Measurements from ENCODE around the gene ADNP.

Gene ADNP

GRCh38 chr20:50932016-50932485, 814 bp upstream of the ADNP start:
- DNase-seq = no peak

GRCh38 chr20:50930976-50931305, 296 bp downstream of the ADNP start:
- DNase-seq = no peak

DNA sequence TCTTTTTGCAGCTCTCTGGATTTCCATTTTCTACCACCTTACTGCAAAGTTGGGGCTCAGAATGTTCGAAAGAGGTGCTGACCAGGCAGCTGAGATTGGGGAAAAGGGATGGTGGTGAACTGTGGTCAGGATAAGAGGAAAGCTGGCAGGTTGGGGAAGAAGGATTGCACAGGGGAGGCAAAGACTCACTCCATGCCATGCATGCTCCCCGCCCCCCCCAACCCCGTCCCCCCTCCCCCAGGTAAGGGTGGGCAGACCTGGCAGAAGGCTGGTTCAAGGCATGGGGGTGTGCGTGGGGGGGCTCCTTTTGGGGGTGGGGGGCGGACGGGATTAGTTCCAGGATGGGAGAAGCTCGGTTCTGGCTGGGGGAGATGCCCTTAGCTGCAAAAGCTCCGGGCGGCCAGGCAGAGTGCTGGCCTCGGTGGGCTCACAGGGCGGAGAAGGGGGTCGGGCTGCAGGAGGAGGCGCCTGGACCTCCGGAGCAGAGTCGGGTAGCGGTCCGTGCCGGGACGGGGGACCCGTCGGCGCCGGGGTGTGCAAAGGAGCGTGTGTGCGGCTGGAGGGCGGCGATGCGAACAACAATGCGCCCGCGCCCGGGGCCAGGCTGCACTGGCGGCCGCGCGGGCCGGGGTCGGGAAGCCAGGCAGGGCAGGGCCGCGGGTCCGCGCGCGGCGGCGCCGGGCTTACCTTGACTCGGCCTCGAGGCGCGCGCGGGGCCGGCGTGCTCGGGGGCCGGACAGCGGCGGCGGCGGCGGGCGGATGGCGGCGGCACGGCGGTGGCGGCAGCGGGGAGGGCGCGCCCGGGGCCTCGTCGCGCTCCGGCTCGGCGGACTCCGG, 880 bp downstream of the ADNP start:
- DNase-seq = peak in 9 of 14 donors; percentile 2 to 62 (median 43)

DNA sequence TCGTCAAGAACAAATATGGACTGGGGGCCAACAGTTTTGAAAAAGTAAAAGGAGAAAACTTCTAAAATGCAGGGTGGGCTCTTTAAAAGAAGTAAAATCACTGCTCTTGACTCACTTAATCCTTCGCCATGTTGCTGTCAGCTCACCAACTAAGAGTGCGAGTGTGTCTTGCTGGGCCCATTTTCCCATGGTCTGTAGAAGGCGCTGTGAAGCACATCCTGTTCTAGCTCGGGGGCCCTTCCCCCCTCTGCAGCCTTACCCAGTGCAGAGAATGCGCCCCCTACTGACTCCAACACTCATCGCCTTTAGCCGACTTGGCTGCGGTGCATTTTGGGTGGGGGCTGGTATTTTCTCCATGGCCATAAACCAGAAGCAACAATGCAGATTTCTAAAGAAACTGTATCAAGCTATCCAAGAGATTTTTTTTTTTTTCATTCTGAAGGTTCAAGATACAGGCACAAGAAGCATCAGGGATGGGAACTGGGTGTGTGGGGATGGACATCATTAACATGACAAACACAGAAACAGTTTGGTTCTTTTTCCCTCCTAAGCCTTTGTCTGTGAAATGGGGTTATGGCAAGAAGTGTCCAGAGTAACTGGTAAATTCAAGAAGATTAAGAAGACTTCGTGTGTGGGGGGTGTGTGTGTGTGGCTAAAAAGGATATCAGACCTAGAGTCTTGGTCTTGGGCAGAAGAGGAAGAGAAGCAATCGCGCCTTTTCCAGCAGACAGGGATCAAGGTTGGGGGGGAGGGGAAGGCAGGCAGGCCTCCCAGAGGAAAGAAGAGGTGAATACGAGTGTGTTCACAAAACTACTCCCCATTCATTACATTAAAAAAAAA, 1.7 kb downstream of the ADNP start:
- peak; percentile 23 to 85 (median 78) for DNase-seq

DNA sequence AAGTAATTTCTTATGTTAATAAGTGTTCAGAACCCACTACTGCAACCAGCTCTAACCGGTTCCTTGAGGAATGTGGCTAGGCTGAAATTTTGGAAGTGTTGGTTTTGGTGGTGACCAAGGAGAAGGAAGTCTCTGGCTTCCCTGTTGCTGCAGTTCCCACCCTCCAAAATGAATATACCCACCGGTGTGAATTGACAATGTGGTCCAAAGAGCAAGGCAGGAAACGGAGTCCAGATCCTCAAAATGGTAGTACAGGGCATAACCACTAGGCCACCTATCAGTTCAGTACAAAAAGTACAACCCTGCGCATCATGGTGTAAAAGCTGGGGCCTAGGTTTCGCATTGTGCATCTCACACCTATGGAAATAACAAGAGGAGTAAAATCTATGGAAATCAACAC, 2.8 kb downstream of the ADNP start:
- peak in 1 of 14 donors; percentile 1 for DNase-seq

DNA sequence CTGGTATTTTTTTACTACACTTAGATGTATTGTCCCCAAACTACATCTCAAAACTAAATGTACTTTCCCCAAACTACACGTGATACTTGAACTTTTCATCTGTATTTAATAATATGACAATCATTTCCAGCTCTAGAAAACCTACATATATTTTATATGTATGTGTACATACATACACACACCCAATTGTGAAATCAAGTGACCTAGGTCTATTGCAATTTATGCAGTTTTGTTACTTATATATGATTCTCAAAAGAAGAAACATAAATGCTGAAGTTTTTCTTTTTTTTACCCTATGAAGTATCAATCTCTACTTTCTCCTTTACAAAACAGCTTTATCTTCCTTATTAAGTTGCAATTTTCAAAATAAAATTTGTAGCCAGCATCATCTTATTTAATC, 4.7 kb downstream of the ADNP start:
- no peak for DNase-seq

DNA sequence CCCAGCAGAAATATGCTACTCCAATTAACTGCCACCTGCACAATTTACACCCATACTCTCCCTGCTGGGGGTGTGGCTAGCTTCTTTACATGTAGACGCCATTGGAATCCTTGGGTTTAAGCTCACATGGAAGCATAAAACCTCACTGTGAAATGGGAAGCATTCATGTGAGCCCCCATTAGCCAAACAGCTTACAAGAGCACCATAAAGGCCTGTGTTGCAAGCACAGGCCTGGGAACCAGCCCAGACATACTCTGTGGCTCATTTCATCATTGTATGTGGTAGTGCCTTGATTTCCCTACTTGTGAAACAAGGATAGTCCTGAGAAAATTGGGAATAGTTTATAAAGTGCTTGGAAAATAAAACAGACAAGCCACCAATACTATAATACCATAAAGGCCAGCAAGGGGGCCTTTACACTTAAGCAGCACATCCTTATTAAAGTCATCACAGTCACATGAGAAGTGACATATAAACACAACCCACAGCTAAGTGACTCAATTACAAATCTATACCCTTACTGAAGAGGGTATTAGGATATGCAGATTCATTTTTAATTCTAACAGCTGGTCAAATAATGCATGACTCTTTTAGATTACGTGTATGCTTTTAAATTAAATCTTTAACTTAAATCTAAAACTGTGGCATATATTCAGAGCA, 6.8 kb downstream of the ADNP start:
- no peak for DNase-seq

GRCh38 chr20:50921803-50922501, 9.3 kb downstream of the ADNP start:
- DNase-seq = no peak

DNA sequence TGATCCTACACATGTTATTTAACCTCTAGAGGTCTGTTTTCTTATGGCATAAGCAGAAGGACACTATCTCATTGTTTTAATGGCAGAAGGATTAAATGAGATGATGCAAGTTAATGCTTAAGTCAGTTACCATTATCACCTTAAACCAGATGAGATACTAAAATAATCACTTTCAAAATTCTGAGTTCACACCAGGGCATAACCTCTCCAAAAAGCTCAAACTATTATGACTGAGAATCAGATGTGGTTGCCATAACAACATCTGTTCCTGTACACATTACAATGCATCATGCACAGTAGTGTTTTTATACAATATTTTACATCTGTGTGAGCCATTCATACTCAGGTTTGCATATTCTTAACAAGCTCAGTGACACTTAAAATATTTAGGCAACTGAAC, 10.2 kb downstream of the ADNP start:
- DNase-seq = no peak

DNA sequence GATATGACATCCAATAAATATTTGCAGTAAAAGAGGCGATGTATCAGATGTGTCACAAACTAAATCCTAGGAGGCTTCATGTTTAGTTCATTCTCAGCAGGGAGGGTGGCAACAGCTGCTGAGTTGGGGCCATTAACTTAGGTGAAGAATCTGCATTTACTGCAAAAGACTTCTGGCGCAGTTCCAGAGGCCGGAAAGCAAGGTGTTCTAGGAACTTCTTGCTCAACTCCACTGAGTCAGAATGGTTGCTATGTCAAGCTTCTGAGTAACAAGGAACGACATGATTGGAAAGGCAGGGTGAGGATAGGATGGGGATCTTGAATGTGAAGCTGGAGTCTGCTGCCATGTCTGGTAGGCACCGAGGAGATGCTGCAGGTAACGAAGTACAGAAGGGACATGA, 11.7 kb downstream of the ADNP start:
- peak in 2 of 14 donors; percentile 13 to 43 for DNase-seq

- no peak for DNase-seq
These were observed 12.8 kb downstream of the ADNP start for GRCh38 chr20:50918403-50918802.

DNA sequence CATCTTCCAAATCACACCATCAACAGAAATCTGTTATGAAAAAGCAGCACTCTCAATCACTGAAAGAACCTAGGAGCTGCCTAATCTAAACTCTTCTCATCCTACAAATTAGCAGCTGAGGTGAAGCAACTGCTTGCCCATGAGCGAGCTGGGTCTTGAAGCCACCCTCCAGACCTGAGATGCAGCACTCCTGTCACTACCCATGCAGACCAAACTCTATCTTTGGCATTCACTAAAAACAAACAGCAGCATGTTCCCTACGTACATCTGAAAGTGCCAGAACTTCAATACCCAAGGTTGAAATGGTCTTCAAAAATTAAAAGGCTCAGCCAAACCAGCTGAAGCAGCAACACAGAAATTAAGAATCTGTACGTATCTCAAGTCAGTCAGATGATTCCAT, 14.3 kb downstream of the ADNP start:
- DNase-seq = no peak

DNA sequence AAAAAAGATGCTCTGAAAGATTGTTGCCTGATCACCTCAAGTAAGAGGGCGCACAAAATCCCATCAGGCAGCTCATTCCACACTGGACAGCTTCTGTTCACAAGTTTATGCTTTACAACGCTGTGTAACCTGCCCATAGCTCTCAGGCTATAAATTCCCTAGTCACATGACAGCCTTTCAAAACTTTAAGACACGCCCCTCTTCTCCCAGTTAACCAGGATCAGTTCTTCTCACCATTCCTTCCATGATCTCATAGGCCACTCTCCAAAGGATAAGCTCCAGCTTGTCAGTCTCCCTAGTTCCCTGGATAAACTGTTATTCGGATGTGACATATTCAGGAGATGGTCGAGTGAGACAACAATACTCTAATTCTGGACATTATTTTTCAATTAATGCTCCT, 15.0 kb downstream of the ADNP start:
- no peak for DNase-seq

DNA sequence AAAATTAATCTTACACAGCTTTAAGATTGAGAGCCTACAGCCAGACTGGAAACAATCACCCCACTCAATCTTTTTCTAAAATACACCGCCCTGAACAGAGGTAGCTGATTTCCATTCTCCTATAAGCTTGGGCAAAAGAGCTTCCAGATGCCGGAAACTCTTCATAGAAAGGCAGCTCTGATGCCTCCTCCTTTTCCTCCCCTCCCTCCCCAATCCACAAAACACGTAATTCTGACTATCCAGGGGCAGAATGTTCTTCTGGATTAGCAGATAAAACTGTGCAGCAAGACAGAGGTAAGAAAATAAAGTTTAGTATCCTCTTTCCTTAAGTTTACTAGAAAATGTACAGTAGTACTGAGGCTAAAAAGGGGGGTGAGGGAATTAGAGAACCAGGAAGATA, 15.8 kb downstream of the ADNP start:
- DNase-seq = no peak

- DNase-seq = no peak
These were observed 17.4 kb downstream of the ADNP start for GRCh38 chr20:50913690-50914375.

DNA sequence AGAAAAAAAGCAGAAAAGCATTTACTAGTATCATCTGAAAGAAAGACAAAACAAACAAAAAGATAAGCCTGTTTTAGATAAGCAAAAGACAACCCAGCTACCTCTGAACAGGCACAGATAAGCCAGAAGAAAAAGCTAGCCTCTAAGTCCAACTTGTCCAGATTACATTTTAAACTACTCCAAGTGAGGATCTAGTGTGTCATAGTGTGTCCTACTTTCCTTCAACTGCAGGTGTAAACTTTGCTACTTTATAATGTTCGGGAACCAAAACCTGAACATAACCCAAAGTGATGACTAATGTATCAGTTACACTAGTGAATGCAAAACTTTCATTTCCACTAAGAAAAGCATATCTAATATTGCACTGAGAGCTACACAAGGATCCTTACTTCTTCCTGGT, 19.5 kb downstream of the ADNP start:
- DNase-seq = no peak

- DNase-seq = no peak
These were observed 20.2 kb downstream of the ADNP start for GRCh38 chr20:50911030-50911429.

DNA sequence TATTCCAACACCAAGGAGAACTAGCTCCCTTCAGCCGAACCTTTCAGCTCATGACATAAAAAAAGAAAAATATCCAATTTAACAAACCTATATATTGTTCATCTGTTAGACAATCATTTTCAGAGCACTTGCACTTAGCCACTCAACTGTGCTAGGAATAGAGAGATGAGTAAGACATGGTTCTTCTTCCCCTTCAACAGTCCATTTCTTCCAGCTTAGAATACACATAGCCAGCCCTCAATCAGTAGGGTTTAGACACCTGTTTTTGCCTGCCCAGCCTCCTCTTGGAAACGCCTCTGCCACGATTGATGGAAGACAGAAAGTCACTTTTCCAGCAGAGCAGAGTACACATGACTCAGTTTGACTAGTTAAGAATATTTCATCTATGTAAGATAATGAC, 21.8 kb downstream of the ADNP start:
- DNase-seq = no peak

GRCh38 chr20:50904067-50904570, 27.1 kb downstream of the ADNP start:
- DNase-seq = no peak

- DNase-seq = no peak
These were observed 27.7 kb downstream of the ADNP start for GRCh38 chr20:50903353-50904051.

GRCh38 chr20:50901301-50901700, 29.9 kb downstream of the ADNP start:
- DNase-seq = no peak

Measured in C1 segment of cervical spinal cord (tissue), 14 donors.